OCI-LY1 (cell line): ENCODE results near the gene PTCD1.
A peak's percentile ranks its signal among the peaks of the same experiment; 100 is the strongest.

Experiments used
- H2AFZ ChIP-seq: fragments of 200-600 bp; sonication (generic), shearing (Covaris generic); 2 replicates; pipeline ENCODE4 v1.6.0; 2014; ENCODE audit warnings: antibody characterized with exemption, mild to moderate bottlenecking, low read length
- H3F3A ChIP-seq: fragments of 200-600 bp; sonication (generic), shearing (Covaris generic); 2 replicates; pipeline ENCODE4 v1.6.0; 2014; ENCODE audit warnings: mild to moderate bottlenecking, antibody characterized with exemption, low read length, moderate library complexity; ENCODE audit not compliant: insufficient read depth
- H3K27ac ChIP-seq: fragments of 200-600 bp; sonication (generic); 2 replicates; pipeline ENCODE4 v1.5.1; 2014; ENCODE audit warnings: low read length, mixed run types, mild to moderate bottlenecking, low read depth; ENCODE audit not compliant: poor library complexity, severe bottlenecking
- H3K27me3 ChIP-seq: fragments of 200-600 bp; sonication (generic); 2 replicates; pipeline ENCODE4 v1.6.0; 2014; ENCODE audit warnings: antibody characterized with exemption, mild to moderate bottlenecking, low read length, moderate library complexity; ENCODE audit not compliant: insufficient read depth
- H3K36me3 ChIP-seq: fragments of 200-600 bp; sonication (generic); 2 replicates; pipeline ENCODE4 v1.6.1; 2014; ENCODE audit warnings: mild to moderate bottlenecking, antibody characterized with exemption, low read length, moderate library complexity, mixed read lengths; ENCODE audit not compliant: insufficient read depth
- H3K4me1 ChIP-seq: fragments of 200-600 bp; sonication (generic); 2 replicates; pipeline ENCODE4 v1.5.1; 2014; ENCODE audit warnings: mild to moderate bottlenecking, low read length, moderate library complexity; ENCODE audit not compliant: insufficient read depth, severe bottlenecking
- H3K4me2 ChIP-seq: fragments of 200-600 bp; sonication (generic), shearing (Covaris generic); 2 replicates; pipeline ENCODE4 v1.6.1; 2014; ENCODE audit warnings: low read length
- H3K4me3 ChIP-seq: fragments of 200-600 bp; sonication (generic); 2 replicates; pipeline ENCODE4 v1.5.1; 2014; ENCODE audit warnings: low read length, low read depth, mild to moderate bottlenecking, mixed read lengths; ENCODE audit not compliant: poor library complexity, severe bottlenecking
- H3K79me2 ChIP-seq: fragments of 200-600 bp; shearing (Covaris generic); 2 replicates; pipeline ENCODE4 v1.6.1; 2016; ENCODE audit warnings: mixed run types, low read length, mixed read lengths; ENCODE audit not compliant: insufficient read depth
- H3K9ac ChIP-seq: fragments of 200-600 bp; sonication (generic), shearing (Covaris generic); 2 replicates; pipeline ENCODE4 v1.6.1; 2014; ENCODE audit warnings: mild to moderate bottlenecking, low read length, mixed read lengths
- H3K9me2 ChIP-seq: fragments of 200-600 bp; sonication (generic), shearing (Covaris generic); 2 replicates; pipeline ENCODE4 v1.6.1; 2014; ENCODE audit warnings: low read depth, mild to moderate bottlenecking, low read length, mixed read lengths
- H3K9me3 ChIP-seq: fragments of 200-600 bp; shearing (Covaris generic); 2 replicates; pipeline ENCODE4 v1.6.1; 2014; ENCODE audit warnings: low read length, mixed read lengths
- H4K20me1 ChIP-seq: fragments of 200-600 bp; sonication (generic), shearing (Covaris generic); 2 replicates; pipeline ENCODE4 v1.6.0; 2016; ENCODE audit warnings: mild to moderate bottlenecking, low read length; ENCODE audit not compliant: insufficient read depth
- CTCF ChIP-seq: fragments of 200-600 bp; sonication (generic), shearing (Covaris generic); IDR thresholded peaks from 2 replicates; pipeline ENCODE4 v1.5.1; 2017; ENCODE audit warnings: mild to moderate bottlenecking, antibody characterized with exemption, low read length, moderate library complexity, mixed read lengths
- EZH2 ChIP-seq: fragments of 200-600 bp; sonication (generic), shearing (Covaris generic); IDR thresholded peaks from 2 replicates; pipeline ENCODE4 v1.8.0; 2017; ENCODE audit warnings: borderline replicate concordance, mixed run types, mild to moderate bottlenecking, antibody characterized with exemption, low read length, moderate library complexity, mixed read lengths

PTCD1 gene

GRCh38 chr7:99438573-99439480 lies at the start of gene PTCD1, which contains the start of gene CPSF4:
TSS of gene PTCD1 (minus strand) at chr7:99438798. CDS start at chr7:99435242, 3,556 bp downstream.
TSS of gene CPSF4 (plus strand) at chr7:99438943. CDS start at chr7:99439083, 140 bp downstream.
- peak within 1 kb of the TSS; percentile 58 for H3K27ac ChIP-seq
- peaks cover 22% of the 10 kb centered on the region for H3K79me2 ChIP-seq
- no peaks in the 10 kb centered on the region for H3K27me3 ChIP-seq
- H4K20me1 ChIP-seq: no peaks in the 10 kb centered on the region
- peak within 1 kb of the TSS; percentile 99 for H3K4me3 ChIP-seq
- H3K36me3 ChIP-seq: peaks cover 35% of the 10 kb centered on the region
- no peaks in the 10 kb centered on the region for H3K9me2 ChIP-seq
- peaks cover 18% of the 10 kb centered on the region for H3K4me1 ChIP-seq
- TF ChIP-seq CTCF: no peak
- TF ChIP-seq EZH2: no peak
- H3K9ac ChIP-seq: peak within 1 kb of the TSS; percentile 87
- no peaks in the 10 kb centered on the region for H3F3A ChIP-seq
- H3K4me2 ChIP-seq: peak within 1 kb of the TSS; percentile 90
- peak within 1 kb of the TSS; percentile 45; the same call in 1 of the 2 replicates for H2AFZ ChIP-seq
- no peaks in the 10 kb centered on the region for H3K9me3 ChIP-seq

GRCh38 chr7:99485094-99485493 lies 46.5 kb upstream of the PTCD1 start:
- Histone ChIP-seq H3K4me3 (no peak overlapping the region), H3K36me3 (peaks cover 74% of the 10 kb centered on the region), H3K79me2 (no peaks in the 10 kb centered on the region), H3F3A (no peaks in the 10 kb centered on the region), H3K9me3 (peaks cover 4% of the 10 kb centered on the region; the same call in 1 of the 2 replicates), H3K9ac (no peak overlapping the region), H2AFZ (no peak overlapping the region), H3K27me3 (no peaks in the 10 kb centered on the region), H3K9me2 (no peaks in the 10 kb centered on the region), H4K20me1 (no peaks in the 10 kb centered on the region), H3K4me2 (no peak overlapping the region), H3K4me1 (no peaks in the 10 kb centered on the region), H3K27ac (no peak overlapping the region)
- TF ChIP-seq CTCF: no peak
- no peak for TF ChIP-seq EZH2

- H3K79me2 ChIP-seq: peaks cover 28% of the 10 kb centered on the region
- no peak overlapping the region for H3K9ac ChIP-seq
- H3K27ac ChIP-seq: no peak overlapping the region
- H3F3A ChIP-seq: no peaks in the 10 kb centered on the region
- H2AFZ ChIP-seq: no peak overlapping the region
- H4K20me1 ChIP-seq: no peaks in the 10 kb centered on the region
- no peaks in the 10 kb centered on the region for H3K27me3 ChIP-seq
- H3K4me1 ChIP-seq: peaks cover 19% of the 10 kb centered on the region
- peaks cover 70% of the 10 kb centered on the region for H3K36me3 ChIP-seq
- no peak overlapping the region for H3K4me3 ChIP-seq
- TF ChIP-seq EZH2 (no peak), CTCF (no peak)
- H3K9me3 ChIP-seq: no peaks in the 10 kb centered on the region
- no peak overlapping the region for H3K4me2 ChIP-seq
- no peaks in the 10 kb centered on the region for H3K9me2 ChIP-seq
These were observed 40.2 kb upstream of the PTCD1 start for GRCh38 chr7:99478464-99479440.
